Measurements from ENCODE around the gene PLXNA4. TPM values are rescaled to one million over a fixed set of nuclear protein-coding genes. Genes with fewer than 3 reads are reported as not detected.
A peak's percentile ranks its signal among the peaks of the same experiment; 100 is the strongest.

PLXNA4 gene
- total and polyA plus RNA-seq, 9 of the 15 experiments (the other 6 are each of a cell fraction or from before 2014, with no cell fraction given) = under 0.01 to 0.09 TPM; not detected in 7

- Histone ChIP-seq H3K79me2 (ENCODE audit: control insufficient read depth, insufficient read depth, low read length) (no peaks in the 10 kb centered on the region), H2AFZ (ENCODE audit: low read depth, low read length) (no peak overlapping the region), H3K27me3 (ENCODE audit: control insufficient read depth in 2 of 2, insufficient read depth in 2 of 2, low read length in 2 of 2) (peaks cover 5 to 7% of the 10 kb centered on the region in 2 experiments; a peak in 3 of 5 replicates), H3K4me3 (no peak overlapping the region), H3K9me3 (replicated peaks; ENCODE audit: control insufficient read depth, insufficient read depth, low read depth, low read length) (no peaks in the 10 kb centered on the region), H3K4me1 (replicated peaks in 1 of 2; ENCODE audit: control insufficient read depth in 2 of 2, insufficient read depth in 2 of 2, low read length in 2 of 2) (no peaks in the 10 kb centered on the region), H3K27ac (ENCODE audit: extremely low read depth, low read depth, low read length) (no peak overlapping the region), H3K9me1 (ENCODE audit: control insufficient read depth, insufficient read depth, low read length) (no peaks in the 10 kb centered on the region), H3K36me3 (ENCODE audit: control insufficient read depth, insufficient read depth, low read length) (no peaks in the 10 kb centered on the region), H3K9ac (ENCODE audit: insufficient read depth in 1 of 2, low read depth in 2 of 2, low read length in 2 of 2) (no peak overlapping the region), H3K4me2 (ENCODE audit: insufficient read depth, low read length) (no peak overlapping the region), H4K20me1 (replicated peaks; ENCODE audit: control insufficient read depth, insufficient read depth, low read length) (no peaks in the 10 kb centered on the region)
- 0% methylated on average over 3 of the region's 3 CpGs for WGBS (ENCODE audit: insufficient coverage, low coverage, missing lambda C conversion rate)
- CTCF ChIA-PET (ENCODE audit: low intra/inter-chr PET ratio) = no interaction called here
- intact Hi-C loops (cut with micrococcal nuclease) = no loop called here
- ATAC-seq = no peak
- TF ChIP-seq FOS (IDR thresholded peaks at IDR 0.05; ENCODE audit: extremely low read depth, insufficient read length) (no peak), NFIC (IDR thresholded peaks at IDR 0.05) (peak; percentile 37; the same call in 1 of the 2 replicates)
- in situ Hi-C loops (cut with MboI) = no loop called here
- DNase-seq (ENCODE audit: extremely low read depth in 1 of 4, low spot score in 3 of 4) = no peak
- FAIRE-seq = no peak
- no TSS peak for BruUV-seq (replicated peaks)
- POLR2A ChIA-PET = interaction anchor here (1.1 to 1.2 kb wide), 2 partner anchors 9 to 47 kb away, joined by 3 read pairs; no protein-coding TSS in a partner anchor
Measured at GRCh38 chr7:132240262-132240661, 336.0 kb downstream of the PLXNA4 start.

- Histone ChIP-seq H4K20me1 (replicated peaks; ENCODE audit: control insufficient read depth, insufficient read depth, low read length) (no peaks in the 10 kb centered on the region), H3K36me3 (ENCODE audit: control insufficient read depth, insufficient read depth, low read length) (no peaks in the 10 kb centered on the region), H3K79me2 (ENCODE audit: control insufficient read depth, insufficient read depth, low read length) (no peaks in the 10 kb centered on the region), H3K4me3 (no peak overlapping the region), H3K4me2 (ENCODE audit: insufficient read depth, low read length) (no peak overlapping the region), H3K9ac (ENCODE audit: insufficient read depth in 1 of 2, low read depth in 2 of 2, low read length in 2 of 2) (no peak overlapping the region), H3K9me3 (replicated peaks; ENCODE audit: control insufficient read depth, insufficient read depth, low read depth, low read length) (no peaks in the 10 kb centered on the region), H3K4me1 (replicated peaks in 1 of 2; ENCODE audit: control insufficient read depth in 2 of 2, insufficient read depth in 2 of 2, low read length in 2 of 2) (no peaks in the 10 kb centered on the region), H3K9me1 (ENCODE audit: control insufficient read depth, insufficient read depth, low read length) (no peaks in the 10 kb centered on the region), H3K27ac (ENCODE audit: extremely low read depth, low read depth, low read length) (no peak overlapping the region), H2AFZ (ENCODE audit: low read depth, low read length) (no peak overlapping the region), H3K27me3 (ENCODE audit: control insufficient read depth in 2 of 2, insufficient read depth in 2 of 2, low read length in 2 of 2) (peaks cover 5 to 7% of the 10 kb centered on the region in 2 experiments; a peak in 3 of 5 replicates)
- 1% methylated on average over 5 of the region's 5 CpGs for WGBS (ENCODE audit: insufficient coverage, low coverage, missing lambda C conversion rate)
- ChIA-PET CTCF (ENCODE audit: low intra/inter-chr PET ratio) (no interaction called here), POLR2A (interaction anchor here (0.6 kb wide), 1 partner anchor 91 kb away, joined by 3 read pairs; no protein-coding TSS in a partner anchor)
- no TSS peak for BruUV-seq (replicated peaks)
- ATAC-seq (peak; percentile 35; the same call in 2 of the 3 replicates), DNase-seq (ENCODE audit: extremely low read depth in 1 of 4, low spot score in 3 of 4) (no peak), FAIRE-seq (no peak)
- intact Hi-C loops (cut with micrococcal nuclease) = no loop called here
- in situ Hi-C loops (cut with MboI) = no loop called here
- no peak for TF ChIP-seq ZNF184 (CRISPR knock-in tag; IDR thresholded peaks at IDR 0.05)
- peak; percentile 30 for TF ChIP-seq CTCFL (IDR thresholded peaks at IDR 0.05; ENCODE audit: borderline replicate concordance, insufficient read depth, low read depth, low read length, poor library complexity, severe bottlenecking)
- no peak for TF ChIP-seq HMG20B (CRISPR knock-in tag; IDR thresholded peaks at IDR 0.05)
- no peak for TF ChIP-seq THAP12 (CRISPR knock-in tag; IDR thresholded peaks at IDR 0.05)
- no peak for TF ChIP-seq RAD51 (IDR thresholded peaks at IDR 0.05; ENCODE audit: borderline replicate concordance, low read depth)
- no peak for TF ChIP-seq ZKSCAN8 (CRISPR knock-in tag; IDR thresholded peaks at IDR 0.05)
- TF ChIP-seq ZNF239 (CRISPR knock-in tag; IDR thresholded peaks at IDR 0.05) = no peak
Measured at GRCh38 chr7:132239422-132239994, 336.8 kb downstream of the PLXNA4 start.
